ENCODE data around the gene G3BP1. TPM values are rescaled to one million over a fixed set of nuclear protein-coding genes. Genes with fewer than 3 reads are reported as not detected.
"Not testable (repeated sequence)": the region's sequence is repeated elsewhere in the genome, so short reads cannot be mapped to it uniquely, and the experiment has no call there.

G3BP1 gene
- total RNA-seq, 2 experiments from 2014 or later, result 247 to 253 TPM

GRCh38 chr5:151773951-151774350 is 2.2 kb downstream of the G3BP1 start:
- H3K9me3 Mint-ChIP-seq, result no peaks in the 10 kb centered on the region
- H3K27me3 Mint-ChIP-seq, result no peaks in the 10 kb centered on the region
- peaks cover 58% of the 10 kb centered on the region for H3K36me3 Mint-ChIP-seq (ENCODE audit: low read depth)
- peaks cover 54% of the 10 kb centered on the region for H3K4me1 Mint-ChIP-seq (ENCODE audit: low read depth)
- DNase-seq, result no peak
- CTCF ChIA-PET, result interaction anchor here (0.7 to 1.8 kb wide), 8 partner anchors 14 to 368 kb away, joined by 3 to 6 read pairs (median 4); no protein-coding TSS in a partner anchor
- no peak for TF ChIP-seq CTCF (IDR thresholded peaks at IDR 0.05)
- H3K27ac Mint-ChIP-seq, result peak overlapping the region; percentile 65
- ATAC-seq, result no peak
- peak overlapping the region; percentile 87 for H3K4me3 Mint-ChIP-seq
- intact Hi-C loops (cut with micrococcal nuclease), result no loop called here
- POLR2A ChIA-PET, result interaction anchor here (1.1 to 7.0 kb wide), 7 partner anchors 8 to 28 kb away, joined by 3 to 82 read pairs (median 4); partner anchors contain the start of gene ATOX1

- Mint-ChIP-seq H3K4me1 (ENCODE audit: low read depth) (peaks cover 64% of the 10 kb centered on the region), H3K4me3 (peak overlapping the region; percentile 87), H3K27ac (peak overlapping the region; percentile 41), H3K27me3 (no peaks in the 10 kb centered on the region), H3K9me3 (no peaks in the 10 kb centered on the region), H3K36me3 (ENCODE audit: low read depth) (peaks cover 68% of the 10 kb centered on the region)
- intact Hi-C loops (cut with micrococcal nuclease), result no loop called here
- ATAC-seq (no peak), DNase-seq (no peak)
- POLR2A ChIA-PET, result interaction anchor here (0.8 to 7.0 kb wide), 2 partner anchors 16 to 40 kb away, joined by 4 to 82 read pairs; partner anchors contain the start of gene ATOX1
- CTCF ChIA-PET, result interaction anchor here (1.4 to 1.8 kb wide), 4 partner anchors 13 to 367 kb away, joined by 3 to 6 read pairs (median 4); no protein-coding TSS in a partner anchor
- no peak for TF ChIP-seq CTCF (IDR thresholded peaks at IDR 0.05)
Measured at GRCh38 chr5:151775025-151775606, 3.4 kb downstream of the G3BP1 start.

GRCh38 chr5:151779531-151780125 is 7.9 kb downstream of the G3BP1 start:
- Mint-ChIP-seq H3K9me3 (no peaks in the 10 kb centered on the region), H3K36me3 (ENCODE audit: low read depth) (peaks cover 56% of the 10 kb centered on the region), H3K27ac (peak overlapping the region; percentile 68), H3K27me3 (no peaks in the 10 kb centered on the region), H3K4me3 (no peak overlapping the region), H3K4me1 (ENCODE audit: low read depth) (peaks cover 84% of the 10 kb centered on the region)
- TF ChIP-seq CTCF (IDR thresholded peaks at IDR 0.05), result no peak
- CTCF ChIA-PET, result no interaction called here
- DNase-seq, result no peak
- POLR2A ChIA-PET, result interaction anchor here (0.5 kb wide), 1 partner anchor 52 kb away, joined by 3 read pairs; no protein-coding TSS in a partner anchor
- intact Hi-C loops (cut with micrococcal nuclease), result no loop called here
- ATAC-seq, result no peak

GRCh38 chr5:151780348-151780747 is 8.6 kb downstream of the G3BP1 start:
- H3K9me3 Mint-ChIP-seq, result no peaks in the 10 kb centered on the region
- peaks cover 50% of the 10 kb centered on the region for H3K36me3 Mint-ChIP-seq (ENCODE audit: low read depth)
- H3K27ac Mint-ChIP-seq, result peak overlapping the region; percentile 37
- TF ChIP-seq CTCF (IDR thresholded peaks at IDR 0.05), result no peak
- CTCF ChIA-PET, result interaction anchor here (1.4 kb wide), 1 partner anchor 121 kb away, joined by 3 read pairs; no protein-coding TSS in a partner anchor
- ATAC-seq (no peak), DNase-seq (no peak)
- H3K27me3 Mint-ChIP-seq, result no peaks in the 10 kb centered on the region
- H3K4me1 Mint-ChIP-seq (ENCODE audit: low read depth), result peaks cover 82% of the 10 kb centered on the region
- POLR2A ChIA-PET, result interaction anchor here (0.5 kb wide), 1 partner anchor 52 kb away, joined by 3 read pairs; no protein-coding TSS in a partner anchor
- intact Hi-C loops (cut with micrococcal nuclease), result no loop called here
- H3K4me3 Mint-ChIP-seq, result no peak overlapping the region

GRCh38 chr5:151781201-151781600 is 9.4 kb downstream of the G3BP1 start:
- Mint-ChIP-seq H3K9me3 (no peaks in the 10 kb centered on the region), H3K27me3 (no peaks in the 10 kb centered on the region), H3K36me3 (ENCODE audit: low read depth) (peaks cover 44% of the 10 kb centered on the region), H3K27ac (peak overlapping the region; percentile 56), H3K4me3 (no peak overlapping the region), H3K4me1 (ENCODE audit: low read depth) (peaks cover 79% of the 10 kb centered on the region)
- CTCF ChIA-PET, result interaction anchor here (1.4 kb wide), 1 partner anchor 122 kb away, joined by 3 read pairs; no protein-coding TSS in a partner anchor
- POLR2A ChIA-PET, result no interaction called here
- DNase-seq (no peak), ATAC-seq (no peak)
- no peak for TF ChIP-seq CTCF (IDR thresholded peaks at IDR 0.05)
- intact Hi-C loops (cut with micrococcal nuclease), result no loop called here

- POLR2A ChIA-PET, result interaction anchor here (2.7 kb wide), 1 partner anchor 11 kb away, joined by 20 read pairs; the partner anchor contains the start of gene G3BP1
- DNase-seq; ATAC-seq; H3K9me3 Mint-ChIP-seq; H3K27me3 Mint-ChIP-seq; H3K27ac Mint-ChIP-seq; intact Hi-C loops (cut with micrococcal nuclease); H3K4me3 Mint-ChIP-seq: not testable (repeated sequence)
- Mint-ChIP-seq H3K36me3 (ENCODE audit: low read depth) (peaks cover 38% of the 10 kb centered on the region), H3K4me1 (ENCODE audit: low read depth) (peaks cover 68% of the 10 kb centered on the region)
- CTCF ChIA-PET, result interaction anchor here (1.5 kb wide), 1 partner anchor 44 kb away, joined by 3 read pairs; no protein-coding TSS in a partner anchor
Measured at GRCh38 chr5:151783664-151784063, 11.9 kb downstream of the G3BP1 start.
